ENCODE results near the gene IL1RN. TPM values are rescaled to one million over a fixed set of nuclear protein-coding genes. Genes with fewer than 3 reads are reported as not detected.
"Not testable (repeated sequence)": the region's sequence is repeated elsewhere in the genome, so short reads cannot be mapped to it uniquely, and the experiment has no call there.

The IL1RN gene
- total RNA-seq, 4 donors from 2014 or later = 129 to 147 (median 135) TPM

DNA sequence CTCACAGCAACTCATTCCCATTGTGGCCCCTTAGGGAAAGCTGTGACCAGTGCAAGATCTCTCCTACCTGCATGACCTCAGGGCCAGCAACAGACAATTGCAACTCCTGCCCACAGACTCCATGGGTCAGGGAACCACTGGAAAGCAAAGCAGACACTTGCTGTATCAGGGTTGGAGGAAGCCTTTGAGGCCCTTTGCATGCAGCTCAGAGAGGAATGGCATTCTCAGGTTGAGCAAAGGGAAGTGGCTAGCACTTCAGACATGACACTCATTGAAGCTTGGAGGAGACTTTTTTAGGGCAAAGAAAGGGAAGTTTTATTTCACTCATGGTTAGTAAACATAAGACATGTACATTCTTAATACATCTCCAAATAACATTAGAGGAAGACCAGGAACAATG lies 37.5 kb upstream of the IL1RN start:
- TF ChIP-seq POLR2A (IDR thresholded peaks at IDR 0.05) (no peak), EP300 (IDR thresholded peaks at IDR 0.05) (no peak), POLR2AphosphoS5 (IDR thresholded peaks at IDR 0.05) (no peak)
- TF ChIP-seq, protein P1, sequence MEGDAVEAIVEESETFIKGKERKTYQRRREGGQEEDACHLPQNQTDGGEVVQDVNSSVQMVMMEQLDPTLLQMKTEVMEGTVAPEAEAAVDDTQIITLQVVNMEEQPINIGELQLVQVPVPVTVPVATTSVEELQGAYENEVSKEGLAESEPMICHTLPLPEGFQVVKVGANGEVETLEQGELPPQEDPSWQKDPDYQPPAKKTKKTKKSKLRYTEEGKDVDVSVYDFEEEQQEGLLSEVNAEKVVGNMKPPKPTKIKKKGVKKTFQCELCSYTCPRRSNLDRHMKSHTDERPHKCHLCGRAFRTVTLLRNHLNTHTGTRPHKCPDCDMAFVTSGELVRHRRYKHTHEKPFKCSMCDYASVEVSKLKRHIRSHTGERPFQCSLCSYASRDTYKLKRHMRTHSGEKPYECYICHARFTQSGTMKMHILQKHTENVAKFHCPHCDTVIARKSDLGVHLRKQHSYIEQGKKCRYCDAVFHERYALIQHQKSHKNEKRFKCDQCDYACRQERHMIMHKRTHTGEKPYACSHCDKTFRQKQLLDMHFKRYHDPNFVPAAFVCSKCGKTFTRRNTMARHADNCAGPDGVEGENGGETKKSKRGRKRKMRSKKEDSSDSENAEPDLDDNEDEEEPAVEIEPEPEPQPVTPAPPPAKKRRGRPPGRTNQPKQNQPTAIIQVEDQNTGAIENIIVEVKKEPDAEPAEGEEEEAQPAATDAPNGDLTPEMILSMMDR (IDR thresholded peaks at IDR 0.05) = no peak
- Histone ChIP-seq H3K27ac (no peak overlapping the region), H3K9me3 (no peaks in the 10 kb centered on the region), H3K4me3 (no peak overlapping the region), H3K4me1 (peaks cover under 1% of the 10 kb centered on the region), H3K36me3 (no peaks in the 10 kb centered on the region), H3K27me3 (no peaks in the 10 kb centered on the region)
- no peak for DNase-seq (ENCODE audit: low spot score in 2 of 2)

DNA sequence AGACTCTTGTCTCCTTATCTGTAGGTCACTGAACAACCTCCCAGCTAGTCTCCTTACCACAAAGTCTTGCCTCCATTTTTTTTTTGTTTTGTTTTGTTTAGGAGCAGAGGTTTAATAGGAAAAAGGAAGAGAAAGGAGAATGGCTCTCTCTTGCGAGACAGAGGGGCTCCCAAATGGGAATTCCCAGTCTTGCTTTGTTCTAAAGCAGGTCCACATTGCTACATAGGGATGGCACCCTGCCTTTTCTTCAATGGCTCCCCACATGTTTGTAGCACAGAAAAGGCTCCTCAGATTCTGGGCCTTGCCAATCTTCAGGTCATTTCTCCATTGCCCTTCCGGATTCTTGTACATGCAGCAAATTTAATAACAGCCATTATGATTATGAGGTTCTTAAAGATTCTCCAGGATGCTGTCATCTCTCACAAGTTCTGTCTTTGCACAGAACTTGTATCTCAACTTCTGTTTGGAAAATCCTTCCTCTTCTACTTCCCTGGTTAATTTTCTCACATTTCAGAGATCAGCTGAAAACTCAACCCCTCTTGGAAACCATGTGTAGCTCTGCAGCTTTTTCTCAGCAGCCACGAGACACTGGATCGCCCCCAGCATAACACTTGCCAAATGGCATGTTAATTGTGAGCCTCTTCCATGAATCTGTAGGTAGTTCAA lies 36.0 kb upstream of the IL1RN start:
- Histone ChIP-seq H3K9me3 (no peaks in the 10 kb centered on the region), H3K4me3 (no peak overlapping the region), H3K36me3 (no peaks in the 10 kb centered on the region), H3K27me3 (no peaks in the 10 kb centered on the region), H3K4me1 (no peaks in the 10 kb centered on the region), H3K27ac (no peak overlapping the region)
- TF ChIP-seq EP300 (IDR thresholded peaks at IDR 0.05) (no peak), POLR2A (IDR thresholded peaks at IDR 0.05) (no peak), POLR2AphosphoS5 (IDR thresholded peaks at IDR 0.05) (no peak)
- no peak for DNase-seq (ENCODE audit: low spot score in 2 of 2)
- 64% methylated on average over 4 of the region's 4 CpGs for WGBS

DNA sequence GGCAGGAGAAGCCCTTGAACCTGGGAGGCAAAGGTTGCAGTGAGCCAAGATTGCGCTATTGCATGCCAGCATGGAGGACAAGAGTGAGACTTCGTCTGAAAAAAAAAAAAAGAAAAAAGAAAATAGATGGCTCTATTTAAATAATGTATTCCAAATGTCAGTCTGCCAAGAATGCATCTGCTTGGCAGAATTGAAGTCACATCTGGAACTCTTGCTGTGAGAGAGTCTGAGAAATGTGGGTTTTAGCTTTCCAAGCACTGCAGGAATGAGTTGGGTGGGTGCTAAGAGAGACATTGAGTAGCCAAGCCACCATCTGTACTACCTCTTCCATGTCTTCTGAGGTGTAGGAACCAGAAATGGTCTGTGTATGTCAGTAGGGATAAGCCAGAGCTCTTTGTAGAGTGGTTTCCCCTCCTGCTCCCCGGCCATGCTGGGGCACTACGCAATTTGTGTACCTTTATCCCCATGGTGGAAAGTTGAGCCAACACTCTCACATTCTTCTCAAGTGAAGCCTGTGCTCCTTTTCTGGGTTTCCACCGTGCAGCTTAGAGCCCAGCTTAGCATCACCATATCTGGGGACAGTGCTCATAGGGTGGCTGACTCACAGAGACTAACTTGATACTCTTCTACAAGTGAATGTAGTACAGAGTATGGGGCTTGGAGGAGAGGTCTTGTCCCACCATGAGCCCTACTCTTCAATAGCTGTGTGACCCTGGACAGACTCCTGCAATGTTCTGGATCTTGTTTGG lies 34.4 kb upstream of the IL1RN start:
- Histone ChIP-seq H3K27ac (no peak overlapping the region), H3K36me3 (no peaks in the 10 kb centered on the region), H3K4me1 (no peaks in the 10 kb centered on the region), H3K9me3 (no peaks in the 10 kb centered on the region), H3K4me3 (no peak overlapping the region), H3K27me3 (no peaks in the 10 kb centered on the region)
- whole genome bisulfite sequencing = 73% methylated on average over 5 of the region's 5 CpGs
- TF ChIP-seq, protein P1 (IDR thresholded peaks at IDR 0.05) = no peak
- TF ChIP-seq POLR2AphosphoS5 (IDR thresholded peaks at IDR 0.05) = no peak
- no peak for TF ChIP-seq EP300 (IDR thresholded peaks at IDR 0.05)
- no peak for TF ChIP-seq POLR2A (IDR thresholded peaks at IDR 0.05)
- no peak for DNase-seq (ENCODE audit: low spot score in 2 of 2)

DNA sequence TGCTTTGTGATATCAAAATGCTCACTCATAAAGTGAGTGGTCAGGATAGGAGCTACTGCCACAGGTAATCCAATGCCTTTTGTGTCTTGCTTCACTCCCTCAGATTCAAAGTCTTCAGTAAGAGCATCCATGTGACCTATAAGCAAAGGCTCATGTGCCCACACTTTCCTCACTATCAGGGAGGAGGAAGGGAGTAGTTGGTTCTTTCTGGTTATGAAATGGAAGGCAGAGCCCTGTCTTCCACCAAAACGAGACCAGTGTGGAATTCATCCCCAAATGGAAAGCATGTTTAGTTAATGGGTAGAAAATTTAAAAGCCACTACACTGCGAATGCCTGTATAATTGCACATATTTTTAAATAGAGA lies 33.8 kb upstream of the IL1RN start:
- no peaks in the 10 kb centered on the region for H3K4me1 ChIP-seq
- no peak overlapping the region for H3K27ac ChIP-seq
- TF ChIP-seq, protein P1 (IDR thresholded peaks at IDR 0.05) = no peak
- no peak for TF ChIP-seq POLR2AphosphoS5 (IDR thresholded peaks at IDR 0.05)
- no peaks in the 10 kb centered on the region for H3K36me3 ChIP-seq
- no peak for DNase-seq (ENCODE audit: low spot score in 2 of 2)
- WGBS = 53% methylated on average over 2 of the region's 2 CpGs
- H3K27me3 ChIP-seq = no peaks in the 10 kb centered on the region
- H3K9me3 ChIP-seq = no peaks in the 10 kb centered on the region
- no peak overlapping the region for H3K4me3 ChIP-seq

DNA sequence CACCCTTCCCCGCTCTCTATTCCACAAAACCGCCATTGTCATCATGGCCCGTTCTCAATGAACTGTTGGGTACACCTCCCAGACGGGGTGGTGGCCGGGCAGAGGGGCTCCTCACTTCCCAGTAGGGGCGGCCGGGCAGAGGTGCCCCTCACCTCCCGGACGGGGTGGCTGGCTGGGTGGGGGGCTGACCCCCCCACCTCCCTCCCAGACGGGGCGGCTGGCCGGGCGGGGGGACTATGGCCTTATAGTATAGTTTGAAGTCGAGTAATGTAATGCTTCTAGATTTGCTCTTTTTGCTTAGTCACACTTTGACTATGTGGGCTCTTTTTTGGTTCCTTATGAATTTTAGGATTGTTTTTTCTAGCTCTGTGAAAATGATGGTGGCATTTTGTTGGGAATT lies 31.1 kb upstream of the IL1RN start:
- not testable (repeated sequence) for H3K4me3 ChIP-seq

DNA sequence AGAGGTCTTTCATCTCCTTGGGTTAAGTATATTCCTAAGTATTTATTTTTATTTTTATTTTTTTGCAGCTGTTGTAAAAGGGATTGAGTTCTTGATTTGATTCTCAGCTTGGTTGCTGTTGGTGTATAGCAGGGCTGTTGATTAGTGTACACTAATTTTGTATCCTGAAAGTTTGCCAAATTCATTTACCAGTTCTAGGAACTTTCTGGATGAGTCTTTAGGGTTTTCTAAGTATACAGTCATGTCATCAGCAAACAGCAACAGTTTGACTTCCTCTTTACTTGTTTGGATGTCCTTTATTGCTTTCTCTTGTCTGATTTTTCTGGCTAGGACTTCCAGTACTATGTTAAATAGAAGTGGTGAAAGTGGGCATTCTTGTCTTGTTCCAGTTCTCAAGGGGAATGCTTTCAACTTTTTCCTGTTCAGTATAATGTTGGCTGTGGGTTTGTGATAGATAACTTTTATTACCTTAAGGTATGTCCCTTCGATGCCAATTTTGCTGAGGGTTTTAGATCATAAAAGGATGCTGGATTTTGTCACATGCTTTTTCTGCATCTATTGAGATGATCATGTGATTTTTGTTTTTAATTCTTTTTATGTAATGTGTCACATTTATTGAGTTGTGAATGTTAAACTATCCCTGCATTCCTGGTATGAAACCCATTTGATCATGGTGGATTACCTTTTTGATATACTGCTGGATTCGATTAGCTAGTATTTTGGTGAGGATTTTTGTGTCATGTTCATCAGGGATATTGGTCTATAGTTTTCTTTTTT lies 30.4 kb upstream of the IL1RN start:
- not testable (repeated sequence) for H3K27me3 ChIP-seq; H3K9me3 ChIP-seq; DNase-seq (ENCODE audit: low spot score in 2 of 2); H3K4me1 ChIP-seq; H3K27ac ChIP-seq; H3K4me3 ChIP-seq; H3K36me3 ChIP-seq
- WGBS = 88% methylated on average over 2 of the region's 2 CpGs

More for the DNA sequence above, 31.1 kb upstream of the IL1RN start:
- H3K36me3 ChIP-seq; H3K27ac ChIP-seq; DNase-seq (ENCODE audit: low spot score in 2 of 2); H3K4me1 ChIP-seq; H3K9me3 ChIP-seq; H3K27me3 ChIP-seq: not testable (repeated sequence)
- WGBS = 94% methylated on average over 14 of the region's 14 CpGs

Measured in suprapubic skin (tissue), 4 donors.